ENCODE measurements around the gene LCK. TPM values are rescaled to one million over a fixed set of nuclear protein-coding genes. Genes with fewer than 3 reads are reported as not detected.

LCK gene
- total and polyA plus RNA-seq, 2 of the 8 experiments (the other 6 are each of a cell fraction or from before 2014, with no cell fraction given), result 75.3 to 122 TPM

GRCh38 chr1:32263744-32264143 is 12.7 kb downstream of the LCK start:
- Histone ChIP-seq H3K27me3 (replicated peaks in 1 of 4; ENCODE audit: control insufficient read depth in 3 of 4, extremely low read depth in 1 of 4, insufficient read depth in 3 of 4, low read length in 3 of 4) (no peaks in the 10 kb centered on the region), H3K4me3 (ENCODE audit: extremely low read depth in 1 of 4, insufficient read depth in 2 of 4, low read depth in 3 of 4, low read length in 4 of 4) (no peak overlapping the region), H4K20me1 (replicated peaks in 1 of 2; ENCODE audit: control insufficient read depth in 1 of 2, insufficient read depth in 2 of 2, low read length in 2 of 2) (no peaks in the 10 kb centered on the region), H3K23me2 (ENCODE audit: low read depth, low read length) (no peaks in the 10 kb centered on the region), H4K5ac (ENCODE audit: insufficient read length, low read depth, low read length) (no peak overlapping the region), H2BK15ac (ENCODE audit: low read length) (no peak overlapping the region), H2AFZ (ENCODE audit: low read length) (peak overlapping the region; percentile 65; the same call in 1 of the 2 replicates), H2BK20ac (ENCODE audit: low read length) (no peak overlapping the region), H3K9me3 (ENCODE audit: insufficient read depth in 2 of 2, low read depth in 1 of 2, low read length in 1 of 2) (no peaks in the 10 kb centered on the region), H3K9ac (replicated peaks in 1 of 4; ENCODE audit: extremely low read depth in 1 of 4, low read depth in 3 of 4, low read length in 3 of 4) (no peak overlapping the region), H2BK120ac (replicated peaks; ENCODE audit: low read depth, low read length) (no peak overlapping the region), H3K4ac (replicated peaks; ENCODE audit: insufficient read length, low read depth, low read length) (no peak overlapping the region), H3K23ac (ENCODE audit: insufficient read length) (no peak overlapping the region), H4K8ac (ENCODE audit: extremely low read depth, insufficient read depth, low read length) (no peak overlapping the region), H4K91ac (replicated peaks; ENCODE audit: insufficient read length, low read length) (no peak overlapping the region), H3K79me2 (ENCODE audit: control insufficient read depth in 1 of 2, insufficient read depth in 2 of 2, low read length in 2 of 2) (no peaks in the 10 kb centered on the region), H3K79me1 (ENCODE audit: low read depth, low read length) (no peaks in the 10 kb centered on the region), H3K36me3 (ENCODE audit: control insufficient read depth in 2 of 4, insufficient read depth in 4 of 4, low read length in 3 of 4) (no peaks in the 10 kb centered on the region), H2BK12ac (ENCODE audit: low read depth, low read length) (no peak overlapping the region), H2BK5ac (ENCODE audit: low read depth, low read length) (no peak overlapping the region), H3K4me2 (ENCODE audit: insufficient read depth in 1 of 2, low read depth in 2 of 2, low read length in 2 of 2) (no peak overlapping the region), H3K4me1 (replicated peaks in 1 of 4; ENCODE audit: control insufficient read depth in 3 of 4, insufficient read depth in 4 of 4, low read length in 3 of 4) (peaks cover 0 to 3% (median 2%) of the 10 kb centered on the region in 4 experiments; a peak in 3 of 7 replicates), H3K18ac (ENCODE audit: extremely low read depth, low read length) (no peak overlapping the region), H3K27ac (ENCODE audit: low read depth, low read length) (no peak overlapping the region), H3K56ac (replicated peaks; ENCODE audit: insufficient read length, low read depth, low read length) (no peak overlapping the region), H2AK5ac (ENCODE audit: low read depth, low read length) (no peak overlapping the region), H3K14ac (ENCODE audit: insufficient read length) (no peak overlapping the region)
- POLR2A ChIA-PET (ENCODE audit: partially characterized antibody), result no interaction called here
- no peak for DNase-seq (ENCODE audit: low read depth in 1 of 2, low spot score in 2 of 2)
- FAIRE-seq, result no peak
- no peak for TF ChIP-seq EP300 (IDR thresholded peaks at IDR 0.05; ENCODE audit: borderline replicate concordance in 1 of 2, low read depth in 2 of 2, low read length in 2 of 2)
- TF ChIP-seq KDM4A (IDR thresholded peaks at IDR 0.05; ENCODE audit: low read depth, low read length, severe bottlenecking), result no peak
- no peak for TF ChIP-seq ASH2L (IDR thresholded peaks at IDR 0.05; ENCODE audit: low read length)
- no peak for TF ChIP-seq JUN (IDR thresholded peaks at IDR 0.05; ENCODE audit: low read depth, low read length)
- no peak for TF ChIP-seq CEBPB (IDR thresholded peaks at IDR 0.05; ENCODE audit: low read depth, low read length)
- no peak for TF ChIP-seq RXRA (IDR thresholded peaks at IDR 0.05; ENCODE audit: insufficient read depth, low read depth, low read length)
- no peak for TF ChIP-seq RFX5 (IDR thresholded peaks at IDR 0.05; ENCODE audit: borderline replicate concordance, low read depth, low read length)
- CTCF ChIA-PET (ENCODE audit: partially characterized antibody), result interaction anchor here (0.9 to 1.6 kb wide), 3 partner anchors 8 to 52 kb away, joined by 3 read pairs; no protein-coding TSS in a partner anchor
- WGBS, 2 experiments (ENCODE audit: extremely low coverage in 1 of 2, insufficient coverage in 1 of 2, insufficient read length in 1 of 2, insufficient replicate concordance in 2 of 2, low coverage in 1 of 2, low lambda C conversion rate in 2 of 2, missing lambda C conversion rate in 1 of 2), result 90% methylated on average over 4 of the region's 4 CpGs; no CpG with 5 or more reads in 1 of the 2 experiments
